HG03571 (cell line): Measurements from ENCODE around the gene PFKFB2.
"Not testable (repeated sequence)": the region's sequence is repeated elsewhere in the genome, so short reads cannot be mapped to it uniquely, and the experiment has no call there.

ENCODE experiments used
- ATAC-seq: cut with Tn5 transposase; IDR thresholded peaks from one replicate; pipeline ENCODE4 v1.9.1; 2021; ENCODE audit not compliant: unreplicated experiment

The PFKFB2 gene

GRCh38 chr1:207039380-207040180, 13.5 kb upstream of the PFKFB2 start:
- no peak for ATAC-seq

- no peak for ATAC-seq
Measured at GRCh38 chr1:207040181-207040533, 12.9 kb upstream of the PFKFB2 start.

- not testable (repeated sequence) for ATAC-seq
Measured at GRCh38 chr1:207041397-207041796, 11.7 kb upstream of the PFKFB2 start.

- ATAC-seq = no peak
Measured at GRCh38 chr1:207045453-207045852, 7.6 kb upstream of the PFKFB2 start.

GRCh38 chr1:207047505-207047904, 5.6 kb upstream of the PFKFB2 start:
- no peak for ATAC-seq

- ATAC-seq = no peak
Measured at GRCh38 chr1:207048041-207048440, 5.0 kb upstream of the PFKFB2 start.

GRCh38 chr1:207049054-207049453, 4.0 kb upstream of the PFKFB2 start:
- ATAC-seq = no peak

GRCh38 chr1:207049514-207049913, 3.6 kb upstream of the PFKFB2 start:
- no peak for ATAC-seq

- no peak for ATAC-seq
Measured at GRCh38 chr1:207049974-207050391, 3.1 kb upstream of the PFKFB2 start.

GRCh38 chr1:207050480-207051190, 2.4 kb upstream of the PFKFB2 start:
- ATAC-seq = no peak

- no peak for ATAC-seq
Measured at GRCh38 chr1:207051191-207051943, 1.7 kb upstream of the PFKFB2 start, which contains the start of gene YOD1. Gene YOD1, minus strand, starts transcription at chr1:207051208. Its CDS starts 178 bp downstream, at chr1:207051030.

- no peak for ATAC-seq
Measured at GRCh38 chr1:207054491-207054890, 1.4 kb downstream of the PFKFB2 start.

- no peak for ATAC-seq
Measured at GRCh38 chr1:207055386-207056001, 2.4 kb downstream of the PFKFB2 start.

- ATAC-seq = no peak
Measured at GRCh38 chr1:207056673-207057072, 3.6 kb downstream of the PFKFB2 start.

- ATAC-seq = no peak
Measured at GRCh38 chr1:207058252-207058651, 5.2 kb downstream of the PFKFB2 start.

- ATAC-seq = no peak
Measured at GRCh38 chr1:207058878-207059867, 6.1 kb downstream of the PFKFB2 start.

- ATAC-seq = no peak
Measured at GRCh38 chr1:207059881-207060280, 6.8 kb downstream of the PFKFB2 start.

- no peak for ATAC-seq
Measured at GRCh38 chr1:207060596-207060995, 7.5 kb downstream of the PFKFB2 start.

- no peak for ATAC-seq
Measured at GRCh38 chr1:207062058-207062457, 9.0 kb downstream of the PFKFB2 start.

- no peak for ATAC-seq
Measured at GRCh38 chr1:207063014-207063413, 9.9 kb downstream of the PFKFB2 start.
